RWPE1 (cell line): ENCODE data around the gene SATB2.

Experiments used
- CTCF ChIA-PET: fragments of 350-600 bp; sonication (Branson Sonifier 250); formaldehyde crosslinking; extraction: SDS; loops from one replicate; lab custom pipeline; 2021; lab: Yijun Ruan, JAX
- POLR2A ChIA-PET: fragments of 400-600 bp; formaldehyde crosslinking; extraction: SDS; loops from one replicate; lab custom pipeline; 2020; ENCODE audit warnings: antibody characterized with exemption; ENCODE audit not compliant: low non-redundant PET; lab: Yijun Ruan, JAX
- DNase-seq: peaks from one replicate; pipeline ENCODE4 v3.0.0; 2012; ENCODE audit warnings: low spot score
- H3K27ac ChIP-seq: fragments of 450-650 bp; 2 replicates; pipeline ENCODE4 v1.5.1; 2017
- TF ChIP-seq, protein P1 (sequence below): fragments of 450-650 bp; conservative IDR thresholded peaks from 2 replicates; pipeline ENCODE4 v1.5.1; 2017; ENCODE audit warnings: low read depth, mild to moderate bottlenecking

The SATB2 gene

DNA sequence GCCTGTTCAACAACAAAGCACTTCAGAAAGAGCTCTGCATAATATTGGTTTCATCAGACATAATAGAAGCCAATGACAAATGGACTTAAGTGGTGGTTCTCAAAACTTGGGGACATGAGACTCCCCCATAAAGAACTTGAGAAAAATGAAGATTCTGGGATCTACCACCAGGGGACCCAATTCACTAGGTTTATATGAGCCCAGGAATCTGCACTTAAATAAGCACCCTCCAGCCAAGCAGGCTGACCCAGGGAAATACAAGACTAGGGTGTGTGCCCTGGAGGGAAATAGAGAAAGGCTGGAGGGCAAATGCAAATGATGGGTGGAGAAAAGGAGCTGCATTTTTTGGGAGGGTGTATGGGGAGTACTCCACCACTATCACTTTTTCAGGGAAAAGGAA is 52.5 kb downstream of the SATB2 start:
- DNase-seq, result no peak
- TF ChIP-seq, protein P1, sequence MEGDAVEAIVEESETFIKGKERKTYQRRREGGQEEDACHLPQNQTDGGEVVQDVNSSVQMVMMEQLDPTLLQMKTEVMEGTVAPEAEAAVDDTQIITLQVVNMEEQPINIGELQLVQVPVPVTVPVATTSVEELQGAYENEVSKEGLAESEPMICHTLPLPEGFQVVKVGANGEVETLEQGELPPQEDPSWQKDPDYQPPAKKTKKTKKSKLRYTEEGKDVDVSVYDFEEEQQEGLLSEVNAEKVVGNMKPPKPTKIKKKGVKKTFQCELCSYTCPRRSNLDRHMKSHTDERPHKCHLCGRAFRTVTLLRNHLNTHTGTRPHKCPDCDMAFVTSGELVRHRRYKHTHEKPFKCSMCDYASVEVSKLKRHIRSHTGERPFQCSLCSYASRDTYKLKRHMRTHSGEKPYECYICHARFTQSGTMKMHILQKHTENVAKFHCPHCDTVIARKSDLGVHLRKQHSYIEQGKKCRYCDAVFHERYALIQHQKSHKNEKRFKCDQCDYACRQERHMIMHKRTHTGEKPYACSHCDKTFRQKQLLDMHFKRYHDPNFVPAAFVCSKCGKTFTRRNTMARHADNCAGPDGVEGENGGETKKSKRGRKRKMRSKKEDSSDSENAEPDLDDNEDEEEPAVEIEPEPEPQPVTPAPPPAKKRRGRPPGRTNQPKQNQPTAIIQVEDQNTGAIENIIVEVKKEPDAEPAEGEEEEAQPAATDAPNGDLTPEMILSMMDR, result 0 out of 2 replicates have a peak, but pooled peaks have one; percentile 11
- CTCF ChIA-PET, result interaction anchor here (0.7 kb wide), 1 partner anchor 80 kb away, joined by 3 read pairs; no protein-coding TSS in a partner anchor
- no peak overlapping the region for H3K27ac ChIP-seq
- POLR2A ChIA-PET, result no interaction called here

DNA sequence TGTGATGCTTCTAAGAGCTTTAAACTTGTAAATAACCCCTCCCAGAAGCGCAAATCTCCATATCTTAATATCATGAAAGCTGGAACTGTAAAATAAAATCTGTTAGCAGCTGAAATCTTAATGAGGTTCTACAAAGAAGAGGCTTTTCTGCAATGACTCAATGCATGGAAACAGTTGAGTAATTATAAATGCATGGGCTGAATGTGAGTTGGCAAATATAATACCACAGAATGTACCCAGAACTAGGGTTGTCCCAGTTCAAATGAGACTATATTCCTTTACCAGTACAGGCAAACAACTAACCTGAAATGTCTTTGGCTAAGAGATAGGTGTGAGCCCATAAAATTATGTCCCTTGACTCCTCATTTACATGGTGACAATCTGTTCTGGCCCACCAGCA is 52.9 kb downstream of the SATB2 start:
- no peak for DNase-seq
- POLR2A ChIA-PET, result no interaction called here
- TF ChIP-seq, protein P1, result no peak
- H3K27ac ChIP-seq, result no peak overlapping the region
- CTCF ChIA-PET, result no interaction called here

DNA sequence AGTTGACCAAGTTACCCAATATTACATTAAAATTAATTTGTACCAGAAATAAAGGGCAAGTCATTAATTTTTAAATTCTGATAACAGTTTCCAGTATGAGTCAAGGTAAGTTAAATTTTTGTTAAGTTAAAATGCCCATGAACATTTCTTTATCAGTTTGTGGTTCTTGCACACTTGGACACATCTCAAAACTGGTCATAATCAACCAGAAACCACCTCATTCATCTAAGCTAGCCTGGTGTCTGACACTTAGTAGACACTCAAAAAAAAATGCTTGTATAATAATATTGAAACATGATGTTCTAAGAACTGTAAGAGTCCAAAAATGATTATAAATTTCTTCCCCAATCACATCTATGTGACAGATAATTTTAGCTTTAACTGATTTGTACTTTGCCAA is 62.4 kb downstream of the SATB2 start:
- ChIA-PET POLR2A (no interaction called here), CTCF (no interaction called here)
- DNase-seq, result no peak
- no peak overlapping the region for H3K27ac ChIP-seq
- TF ChIP-seq, protein P1, result no peak

DNA sequence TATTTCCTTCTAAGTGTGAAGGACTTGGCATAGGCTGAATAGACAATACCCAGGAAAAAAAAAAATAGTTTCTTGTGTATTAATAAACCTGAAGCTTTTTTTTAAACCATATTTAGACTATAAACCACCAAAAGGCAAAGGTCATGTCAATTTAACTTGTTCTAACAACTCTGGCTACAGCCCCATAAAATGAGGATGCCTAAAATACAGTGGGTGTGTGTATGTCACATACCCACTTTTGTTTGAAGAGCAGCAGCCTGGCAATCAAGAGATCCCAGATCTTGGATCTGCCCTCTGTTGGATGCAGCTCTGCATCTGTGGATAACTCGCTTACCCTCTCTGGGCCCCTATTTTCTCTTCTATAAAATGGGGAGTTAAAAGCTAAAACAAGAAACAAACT is 65.4 kb downstream of the SATB2 start:
- ChIA-PET CTCF (no interaction called here), POLR2A (no interaction called here)
- no peak overlapping the region for H3K27ac ChIP-seq
- DNase-seq, result no peak
- TF ChIP-seq, protein P1, result no peak

DNA sequence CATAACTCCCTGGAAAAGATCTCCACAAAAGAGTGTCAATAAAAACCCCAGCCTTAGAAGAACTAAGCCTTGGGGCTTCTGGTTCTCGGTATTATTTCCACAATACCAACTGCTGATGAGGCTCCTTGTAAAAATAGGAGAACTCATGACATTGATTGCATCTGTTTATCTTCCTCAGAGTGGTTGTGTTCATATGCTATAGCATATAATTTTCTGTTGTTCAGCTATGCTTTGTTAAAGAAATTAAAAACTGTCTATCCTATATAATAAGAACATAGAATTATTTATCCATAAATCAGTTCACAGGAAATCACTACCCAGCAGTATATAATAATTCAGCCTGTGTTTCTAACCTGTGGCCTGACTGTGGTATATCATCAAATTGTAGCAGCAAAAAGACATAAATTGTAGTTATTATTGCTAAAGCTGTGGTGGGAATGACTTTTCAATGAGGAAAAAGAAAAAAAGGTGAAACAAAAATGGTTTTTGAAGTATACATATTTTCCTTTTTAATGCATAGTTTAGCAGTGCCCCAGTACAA is 68.9 kb downstream of the SATB2 start:
- no peak overlapping the region for H3K27ac ChIP-seq
- ChIA-PET CTCF (no interaction called here), POLR2A (interaction anchor here (1.2 kb wide), 1 partner anchor 70 kb away, joined by 3 read pairs; no protein-coding TSS in a partner anchor)
- DNase-seq, result no peak
- TF ChIP-seq, protein P1, result no peak

DNA sequence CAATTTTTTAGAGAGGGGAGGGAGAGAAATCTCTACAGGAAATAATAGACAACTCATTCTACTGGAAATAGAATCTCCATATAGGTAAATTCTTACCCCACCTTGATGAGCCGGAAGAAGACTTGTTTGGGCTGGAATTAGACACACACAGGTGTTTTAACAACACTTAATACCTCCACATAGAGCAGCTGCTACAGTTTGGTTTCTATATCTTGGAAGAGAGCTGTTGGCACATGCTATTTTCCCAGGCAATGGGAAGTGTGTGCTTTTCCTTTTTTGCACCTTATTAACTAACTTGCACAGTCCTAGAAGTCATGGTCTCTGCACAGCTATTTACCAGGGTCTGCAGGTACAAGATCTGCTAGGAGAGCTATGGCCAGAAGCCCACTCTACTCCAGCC is 73.7 kb downstream of the SATB2 start:
- TF ChIP-seq, protein P1, result no peak
- DNase-seq, result no peak
- no peak overlapping the region for H3K27ac ChIP-seq
- ChIA-PET POLR2A (no interaction called here), CTCF (no interaction called here)

DNA sequence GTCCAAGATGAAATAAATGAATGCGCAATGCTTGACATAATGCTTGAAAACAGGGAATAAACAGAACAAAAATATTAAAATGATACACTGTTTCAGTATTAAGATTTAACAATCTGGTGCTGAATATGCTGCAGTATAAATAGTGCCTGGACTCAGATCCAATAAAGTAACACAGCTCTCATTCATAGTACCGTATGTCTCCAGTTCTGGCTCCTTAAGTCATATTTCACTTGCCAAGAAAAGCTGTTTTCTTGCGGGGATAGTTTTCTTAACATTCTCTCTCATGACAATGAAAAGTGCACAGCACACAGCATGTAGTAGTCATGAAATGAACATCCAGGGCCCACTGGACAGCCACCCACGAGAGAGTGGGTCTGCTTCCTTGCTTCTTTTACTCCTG is 74.7 kb downstream of the SATB2 start:
- H3K27ac ChIP-seq, result no peak overlapping the region

More for the DNA sequence above, 74.7 kb downstream of the SATB2 start:
- ChIA-PET POLR2A (no interaction called here), CTCF (no interaction called here)
- TF ChIP-seq, protein P1, result no peak
- DNase-seq, result no peak
